ENCODE data around the gene C1QTNF8.

GRCh38 chr16:1126044-1126443 lies 30.0 kb upstream of the C1QTNF8 start:
- TF ChIP-seq EZH2 (IDR thresholded peaks at IDR 0.05; ENCODE audit: borderline replicate concordance, low read length): no peak
- TF ChIP-seq CTCF (conservative IDR thresholded peaks at IDR 0.05 in 1 of 2, IDR thresholded peaks at IDR 0.05 in 1 of 2; ENCODE audit: extremely low read depth in 1 of 2, insufficient read depth in 1 of 2, low read depth in 1 of 2, low read length in 2 of 2): no peak

Measured in mammary epithelial cell (primary cell).